PC-3 (cell line): ENCODE measurements around the gene PRDM2. TPM values are rescaled to one million over a fixed set of nuclear protein-coding genes. Genes with fewer than 3 reads are reported as not detected.

Experiments used
- ATAC-seq: fragments of 200-7000 bp; cut with Tn5 transposase; 2 replicates; pipeline ENCODE4 v1.9.1; 2020; ENCODE audit warnings: mild to moderate bottlenecking, moderate library complexity
- BruUV-seq: library from RNA; stranded (reverse); fragments of 400-500 nt; replicated peaks from 2 replicates; lab custom pipeline; 2021; lab: Mats Ljungman, UMichigan
- CTCF ChIA-PET: fragments of 300-600 bp; sonication (Branson Sonifier 250); formaldehyde crosslinking; loops from one replicate; lab custom pipeline; 2022; ENCODE audit warnings: antibody characterized with exemption; lab: Charles Lee
- POLR2A ChIA-PET: fragments of 300-600 bp; sonication (Branson Sonifier 250); formaldehyde crosslinking; loops from one replicate; lab custom pipeline; 2022; ENCODE audit warnings: antibody characterized with exemption; ENCODE audit not compliant: unreplicated experiment; lab: Charles Lee
- DNase-seq: peaks from one replicate; pipeline ENCODE4 v3.0.0-alpha.2; 2015
- H2AFZ ChIP-seq: fragments of 300-600 bp; sonication (generic); 2 replicates; pipeline ENCODE4 v1.6.0; 2016; ENCODE audit warnings: antibody characterized with exemption, low read length
- H3F3A ChIP-seq: fragments of 300-600 bp; sonication (generic); one replicate; pipeline ENCODE4 v1.6.0; 2017; ENCODE audit warnings: antibody characterized with exemption, low read length, control low read depth, mild to moderate bottlenecking; ENCODE audit not compliant: unreplicated experiment
- H3K27ac ChIP-seq: fragments of 300-600 bp; sonication (generic); 2 replicates; pipeline ENCODE4 v1.5.1; 2016; ENCODE audit warnings: mild to moderate bottlenecking, low read length
- H3K27me3 ChIP-seq: fragments of 300-600 bp; sonication (generic); 2 replicates; pipeline ENCODE4 v1.6.1; 2016; ENCODE audit warnings: low read length, mixed read lengths
- H3K36me3 ChIP-seq: fragments of 300-600 bp; sonication (generic); 2 replicates; pipeline ENCODE4 v1.6.1; 2016; ENCODE audit warnings: low read depth, mixed run types, low read length, mixed read lengths
- H3K4me1 ChIP-seq: fragments of 300-600 bp; sonication (generic); 2 replicates; pipeline ENCODE4 v1.5.1; 2016; ENCODE audit warnings: low read length; ENCODE audit not compliant: insufficient read depth
- H3K4me2 ChIP-seq: fragments of 300-600 bp; sonication (generic); 2 replicates; pipeline ENCODE4 v1.6.0; 2016; ENCODE audit warnings: low read length
- H3K4me3 ChIP-seq: fragments of 300-600 bp; sonication (generic); 2 replicates; pipeline ENCODE4 v1.5.1; 2016; ENCODE audit warnings: mild to moderate bottlenecking, low read length, mixed read lengths
- H3K79me2 ChIP-seq: fragments of 300-600 bp; sonication (generic); 2 replicates; pipeline ENCODE4 v1.6.1; 2017; ENCODE audit warnings: low read length, mixed read lengths
- H3K9ac ChIP-seq: fragments of 300-600 bp; sonication (generic); 2 replicates; pipeline ENCODE4 v1.6.0; 2016; ENCODE audit warnings: mild to moderate bottlenecking, low read length
- H3K9me2 ChIP-seq: fragments of 300-600 bp; sonication (generic); replicated peaks from 2 replicates; pipeline ENCODE4 v1.6.1; 2016; ENCODE audit warnings: mixed run types, low read length, mixed read lengths
- H3K9me3 ChIP-seq: fragments of 300-600 bp; sonication (generic); 2 replicates; pipeline ENCODE4 v1.6.1; 2016; ENCODE audit warnings: low read length, mixed read lengths
- H4K20me1 ChIP-seq: fragments of 300-600 bp; sonication (generic); 2 replicates; pipeline ENCODE4 v1.6.1; 2016; ENCODE audit warnings: low read length, mixed read lengths
- CTCF ChIP-seq: fragments of 300-600 bp; sonication (generic); conservative IDR thresholded peaks from 2 replicates; pipeline ENCODE4 v1.5.1; 2017; ENCODE audit warnings: antibody characterized with exemption, low read depth, mild to moderate bottlenecking, low read length
- EZH2 ChIP-seq: fragments of 300-600 bp; sonication (generic); IDR thresholded peaks from one replicate; pipeline ENCODE4 v1.6.1; 2017; ENCODE audit warnings: antibody characterized with exemption, mild to moderate bottlenecking, low read length; ENCODE audit not compliant: unreplicated experiment
- EZH2phosphoT487 ChIP-seq: fragments of 300-600 bp; sonication (generic); IDR thresholded peaks from 2 replicates; pipeline ENCODE4 v1.6.1; 2018; ENCODE audit warnings: mild to moderate bottlenecking, antibody characterized with exemption, low read length, borderline replicate concordance
- intact Hi-C: fragments of 100-400 bp; cut with micrococcal nuclease; formaldehyde crosslinking; loops from 2 replicates; pipeline ENCODE4 v1.9.0; 2023
- total RNA-seq: library from RNA; depleted of rRNA; stranded (reverse); fragments of >200 nt; gene quantifications from 2 replicates; pipeline ENCODE4 v1.2.3, GENCODE V29; 2014; rRNA removed

Gene PRDM2
- total RNA-seq, 1 experiment from 2014 or later, result 9.4 TPM

DNA sequence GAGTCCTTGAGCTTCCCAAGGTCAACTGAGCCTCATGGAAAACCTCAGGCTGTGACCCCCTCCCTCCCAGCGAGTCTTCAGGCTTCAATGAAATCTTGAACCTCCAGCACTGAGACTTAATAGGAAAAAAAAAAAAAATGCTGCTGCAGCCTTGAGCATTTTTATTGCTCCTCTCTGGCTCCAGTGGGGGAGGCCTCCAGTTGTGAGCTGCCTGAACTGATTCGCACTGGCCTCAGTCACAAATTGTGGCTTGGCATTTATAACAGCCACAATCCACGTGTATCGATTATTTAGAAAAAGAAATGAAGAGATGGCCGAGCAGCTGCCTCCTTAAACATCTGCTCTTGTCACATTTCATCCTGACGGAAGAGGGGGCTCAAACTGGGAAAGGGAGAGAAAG lies 173.0 kb downstream of the PRDM2 start:
- no peak overlapping the region for H3K4me3 ChIP-seq
- no peak overlapping the region for H3K27ac ChIP-seq
- no TSS peak for BruUV-seq
- no peak for DNase-seq
- no peak for TF ChIP-seq CTCF
- no peak for TF ChIP-seq EZH2phosphoT487
- TF ChIP-seq EZH2, result no peak
- H2AFZ ChIP-seq, result no peak overlapping the region
- peaks cover 57% of the 10 kb centered on the region for H3K27me3 ChIP-seq
- ATAC-seq, result no peak
- no peaks in the 10 kb centered on the region for H3K36me3 ChIP-seq
- H3F3A ChIP-seq, result no peaks in the 10 kb centered on the region
- no peaks in the 10 kb centered on the region for H3K9me2 ChIP-seq
- no peaks in the 10 kb centered on the region for H3K79me2 ChIP-seq
- intact Hi-C loops, result no loop called here
- no peaks in the 10 kb centered on the region for H3K9me3 ChIP-seq
- no peak overlapping the region for H3K9ac ChIP-seq
- ChIA-PET CTCF (no interaction called here), POLR2A (no interaction called here)
- no peaks in the 10 kb centered on the region for H3K4me1 ChIP-seq
- H4K20me1 ChIP-seq, result no peaks in the 10 kb centered on the region
- no peak overlapping the region for H3K4me2 ChIP-seq

Other genes with a start within 250 kb of the PRDM2 start
- gene LRRC38, start 186.2 kb upstream of the PRDM2 start, total RNA-seq, result 2.6 and 4.8 TPM in 2 replicates
- 0.29 and 0.47 TPM in 2 replicates for gene PDPN, start 116.4 kb upstream of the PRDM2 start, total RNA-seq